Glomerular visceral epithelial cell (primary cell): Measurements from ENCODE around the gene TBCEL.
"Not testable (repeated sequence)": the region's sequence is repeated elsewhere in the genome, so short reads cannot be mapped to it uniquely, and the experiment has no call there.

Experiments used
- DNase-seq: peaks from one replicate; pipeline ENCODE4 v3.0.0-alpha.2; 2016; ENCODE audit errors: extremely low spot score

Gene TBCEL, protein sequence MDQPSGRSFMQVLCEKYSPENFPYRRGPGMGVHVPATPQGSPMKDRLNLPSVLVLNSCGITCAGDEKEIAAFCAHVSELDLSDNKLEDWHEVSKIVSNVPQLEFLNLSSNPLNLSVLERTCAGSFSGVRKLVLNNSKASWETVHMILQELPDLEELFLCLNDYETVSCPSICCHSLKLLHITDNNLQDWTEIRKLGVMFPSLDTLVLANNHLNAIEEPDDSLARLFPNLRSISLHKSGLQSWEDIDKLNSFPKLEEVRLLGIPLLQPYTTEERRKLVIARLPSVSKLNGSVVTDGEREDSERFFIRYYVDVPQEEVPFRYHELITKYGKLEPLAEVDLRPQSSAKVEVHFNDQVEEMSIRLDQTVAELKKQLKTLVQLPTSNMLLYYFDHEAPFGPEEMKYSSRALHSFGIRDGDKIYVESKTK

DNA sequence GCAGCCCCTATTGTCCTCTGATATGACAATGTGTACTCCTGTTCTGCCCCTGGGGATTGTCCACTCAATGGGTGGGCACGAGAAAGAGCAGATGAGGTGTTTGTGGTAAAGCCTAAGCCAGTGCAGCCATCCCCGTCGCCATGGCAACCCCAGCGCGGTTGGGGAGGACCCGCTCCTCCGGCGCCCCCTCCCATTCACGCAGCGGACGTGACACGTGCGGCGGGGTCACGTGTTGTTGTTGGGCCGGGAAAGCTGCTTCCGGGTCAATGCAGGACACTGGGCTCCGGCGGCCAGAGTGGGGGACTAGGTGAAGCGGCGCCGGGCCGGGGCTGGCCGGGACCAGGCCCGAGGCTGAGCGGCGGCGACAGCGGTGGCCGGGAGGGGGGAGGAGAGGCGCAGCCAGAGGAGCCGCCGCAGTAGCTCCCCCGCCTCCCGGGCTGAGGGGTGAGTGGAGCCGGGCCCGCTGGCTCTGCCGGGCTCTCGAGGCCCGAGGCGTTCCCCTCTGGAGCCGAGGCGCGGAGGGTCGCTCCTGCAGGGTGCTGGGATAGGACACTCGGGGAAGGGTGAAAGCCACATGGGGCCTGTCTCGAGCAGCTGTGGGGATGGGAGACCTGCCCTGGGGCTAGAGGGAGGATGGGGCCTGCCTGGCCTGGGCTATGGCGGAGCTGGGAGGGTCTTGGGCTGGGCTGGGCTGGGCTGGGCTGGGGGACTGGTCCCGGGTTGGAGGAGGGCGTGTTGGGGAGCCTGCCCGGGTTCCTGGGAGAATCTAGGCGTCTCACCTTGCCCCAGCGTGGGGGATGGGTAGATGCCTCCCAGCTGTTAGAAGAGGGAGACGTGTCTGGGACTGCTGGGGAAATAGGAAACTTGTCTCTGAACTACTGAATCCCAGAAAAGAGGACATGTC, at the start of gene TBCEL:
TSS of gene TBCEL (plus strand) at position 255 of the 904 bp plus-strand sequence. CDS start 21,589 bp downstream, outside the sequence.
- DNase-seq = peak; percentile 82

DNA sequence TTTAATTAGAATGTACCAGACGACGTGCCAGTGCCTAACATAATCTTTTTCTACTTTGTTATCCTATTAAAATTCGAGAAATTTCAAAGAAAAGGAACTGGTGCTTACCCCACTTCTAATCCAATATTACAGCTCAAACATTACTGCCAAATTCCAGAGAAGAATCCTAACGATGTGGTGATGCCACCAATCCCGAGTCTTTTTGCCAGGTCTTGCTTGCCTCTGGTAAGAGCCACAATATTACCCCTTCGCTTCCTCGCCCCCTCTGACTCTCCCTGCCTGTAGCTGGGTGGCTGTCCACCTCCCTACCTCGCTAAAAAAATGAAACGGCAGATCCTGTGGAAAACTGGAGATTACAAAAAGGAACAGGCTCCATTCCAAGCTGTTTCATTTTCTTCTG, 49.4 kb upstream of the TBCEL start:
- DNase-seq = no peak

- no peak for DNase-seq
Measured at GRCh38 chr11:120974965-120975364, 48.9 kb upstream of the TBCEL start.

GRCh38 chr11:120977266-120978137, 46.4 kb upstream of the TBCEL start:
- no peak for DNase-seq

DNA sequence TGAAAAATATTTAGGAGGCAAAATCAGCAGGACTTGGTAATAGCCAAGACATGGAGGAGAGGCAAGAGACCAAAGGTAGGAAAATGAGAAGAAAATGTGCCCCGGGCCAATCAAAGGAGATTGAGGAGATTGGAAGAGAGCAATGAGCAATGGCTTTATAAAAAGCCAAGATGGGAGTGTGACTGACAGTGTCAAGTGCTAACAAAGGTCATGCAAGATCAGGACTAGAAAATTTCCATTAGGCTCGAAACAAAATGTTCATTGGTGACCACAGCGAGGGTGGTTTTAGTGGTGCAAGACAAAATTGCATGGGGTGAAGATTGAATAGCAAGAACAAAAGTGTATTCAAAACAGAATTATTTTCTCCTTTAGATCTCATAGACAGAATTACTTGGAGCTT, 45.2 kb upstream of the TBCEL start:
- no peak for DNase-seq

DNA sequence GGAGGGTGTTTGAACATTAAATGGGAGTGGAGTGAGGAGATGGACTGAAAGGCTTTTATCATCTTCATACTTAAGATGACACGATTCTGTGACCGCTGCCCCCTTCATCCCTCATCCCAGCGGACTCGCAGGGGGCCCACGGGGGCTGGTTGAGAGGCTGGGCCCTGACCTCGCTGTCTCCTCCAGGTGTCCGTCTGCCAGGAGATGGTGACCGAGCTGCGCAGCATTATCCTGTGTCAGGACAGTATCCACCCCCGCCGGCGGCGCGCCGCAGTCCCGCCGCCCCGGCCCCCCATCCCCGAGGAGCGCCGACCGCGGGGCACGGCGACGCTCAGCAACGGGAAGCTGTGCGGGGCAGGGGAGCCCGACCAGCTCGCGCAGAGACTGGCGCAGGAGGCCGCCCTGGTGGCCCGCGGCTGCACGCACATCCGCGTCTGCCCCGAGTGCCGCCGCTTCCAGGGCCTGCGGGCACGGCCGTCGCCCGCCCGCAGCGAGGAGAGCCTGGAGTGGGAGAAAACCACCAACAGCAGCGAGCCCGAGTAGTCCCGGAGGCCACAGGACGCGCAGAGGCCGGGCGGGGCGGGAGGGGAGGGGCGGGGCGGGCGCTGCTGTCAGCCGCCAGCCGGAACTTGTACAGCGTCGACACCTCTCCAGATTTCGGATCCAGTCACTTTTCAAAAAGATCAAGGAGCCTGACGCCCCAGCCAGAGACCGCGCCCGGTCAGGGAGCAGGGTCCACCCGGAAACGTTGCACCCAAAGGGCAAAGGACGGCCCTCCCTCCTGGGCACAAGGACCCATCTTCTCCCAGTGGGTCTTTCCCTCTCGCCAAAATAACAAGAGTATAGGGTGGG, 38.0 kb upstream of the TBCEL start:
- DNase-seq = peak; percentile 44

DNA sequence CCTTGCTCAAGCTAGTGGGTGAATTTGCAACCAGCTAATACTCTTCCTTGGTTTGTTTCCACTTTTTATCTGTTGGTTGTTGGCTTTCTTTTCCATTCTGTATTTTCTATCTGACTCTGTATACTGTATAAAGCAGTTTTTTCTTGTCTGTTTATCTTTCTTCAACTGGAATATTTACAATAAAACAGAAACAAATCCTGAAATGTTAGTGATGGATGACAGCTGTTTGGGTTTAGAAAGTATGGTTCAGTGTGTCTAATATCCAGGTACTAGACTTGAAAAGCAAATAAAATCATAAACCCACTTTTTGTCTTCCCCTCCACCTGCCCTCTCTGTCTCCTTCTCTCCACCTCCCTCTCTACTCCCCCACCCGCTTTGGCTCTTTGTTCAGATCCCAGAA, 35.3 kb upstream of the TBCEL start:
- DNase-seq = no peak

DNA sequence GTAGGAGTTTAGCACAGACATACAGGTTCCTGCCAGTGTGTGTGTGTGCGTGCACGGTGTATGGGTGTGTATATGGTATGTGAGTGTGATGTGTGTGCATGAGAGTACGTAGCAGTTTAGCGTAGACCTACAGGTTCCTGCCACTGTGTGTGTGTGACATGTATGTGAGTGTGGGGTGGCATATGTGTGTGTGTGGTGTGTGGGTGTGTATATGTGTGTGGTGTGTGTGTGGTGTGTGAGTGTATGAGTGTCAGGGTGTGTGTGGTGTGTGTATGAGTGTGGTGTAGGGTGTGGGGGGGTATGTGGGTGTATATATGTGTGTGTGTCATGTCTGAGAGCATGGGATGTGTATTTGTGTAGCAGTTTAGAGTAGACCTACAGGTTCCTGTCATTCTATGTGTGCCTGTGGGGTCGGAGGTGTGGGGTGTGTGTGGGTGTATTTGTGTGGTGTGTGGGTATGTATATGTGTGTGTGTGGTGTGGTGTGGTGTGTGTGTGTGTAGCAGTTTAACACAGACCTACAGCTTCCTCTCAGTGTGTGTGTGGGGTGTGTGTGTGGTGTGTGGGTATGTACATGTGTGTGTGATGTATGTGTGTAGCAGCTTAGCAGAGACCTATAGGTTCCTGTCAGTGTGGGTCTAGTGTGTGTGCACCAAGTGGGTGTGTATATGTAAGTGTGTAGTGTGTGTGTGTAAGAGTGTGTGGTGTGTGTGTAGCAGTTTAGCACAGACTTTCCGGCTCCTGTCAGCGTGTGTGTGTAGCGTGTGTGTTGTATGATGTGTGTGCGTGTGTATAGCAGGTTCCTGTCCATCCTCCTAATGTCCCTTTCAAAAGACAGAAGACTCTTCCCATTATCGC, 31.8 kb upstream of the TBCEL start:
- no peak for DNase-seq

DNA sequence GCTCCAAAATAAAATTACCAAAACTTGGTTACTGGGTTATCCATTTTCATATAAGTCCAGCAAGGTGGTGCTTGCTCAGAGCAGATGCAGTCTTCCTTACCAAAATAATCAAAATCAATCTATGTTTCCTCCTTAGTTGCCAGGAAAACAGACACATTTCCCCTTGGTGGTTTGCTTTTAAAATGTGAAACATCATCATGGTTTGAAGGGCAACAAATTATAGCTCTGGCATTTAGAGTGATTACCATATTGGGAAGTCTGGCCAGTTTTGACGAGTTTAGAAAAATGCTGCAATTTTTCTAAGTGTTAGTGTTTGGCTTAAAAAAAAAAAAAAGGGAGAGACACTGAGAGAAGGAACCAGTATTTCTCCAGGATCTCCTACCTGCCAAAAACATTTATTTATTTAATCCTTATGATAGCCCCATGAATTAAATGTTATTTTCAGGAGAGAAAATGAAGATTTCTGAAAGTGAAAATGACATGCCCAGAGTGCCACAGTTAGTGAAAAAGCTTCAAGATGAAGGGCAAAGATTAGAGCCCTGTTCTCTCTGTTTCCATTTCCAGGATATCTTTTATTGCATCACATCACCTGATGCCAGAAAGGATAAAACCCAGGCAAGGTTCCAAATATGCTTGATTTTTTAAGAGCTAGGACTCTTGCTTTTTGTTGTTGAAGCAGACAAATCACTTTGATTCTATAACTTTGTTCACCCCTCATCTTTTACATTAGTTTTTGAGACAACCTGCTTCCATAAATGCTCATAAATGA, 29.6 kb upstream of the TBCEL start:
- no peak for DNase-seq

- no peak for DNase-seq
Measured at GRCh38 chr11:120995184-120995583, 28.7 kb upstream of the TBCEL start.

GRCh38 chr11:120996973-120997372, 26.9 kb upstream of the TBCEL start:
- no peak for DNase-seq

- no peak for DNase-seq
Measured at GRCh38 chr11:120998581-120998980, 25.3 kb upstream of the TBCEL start.

DNA sequence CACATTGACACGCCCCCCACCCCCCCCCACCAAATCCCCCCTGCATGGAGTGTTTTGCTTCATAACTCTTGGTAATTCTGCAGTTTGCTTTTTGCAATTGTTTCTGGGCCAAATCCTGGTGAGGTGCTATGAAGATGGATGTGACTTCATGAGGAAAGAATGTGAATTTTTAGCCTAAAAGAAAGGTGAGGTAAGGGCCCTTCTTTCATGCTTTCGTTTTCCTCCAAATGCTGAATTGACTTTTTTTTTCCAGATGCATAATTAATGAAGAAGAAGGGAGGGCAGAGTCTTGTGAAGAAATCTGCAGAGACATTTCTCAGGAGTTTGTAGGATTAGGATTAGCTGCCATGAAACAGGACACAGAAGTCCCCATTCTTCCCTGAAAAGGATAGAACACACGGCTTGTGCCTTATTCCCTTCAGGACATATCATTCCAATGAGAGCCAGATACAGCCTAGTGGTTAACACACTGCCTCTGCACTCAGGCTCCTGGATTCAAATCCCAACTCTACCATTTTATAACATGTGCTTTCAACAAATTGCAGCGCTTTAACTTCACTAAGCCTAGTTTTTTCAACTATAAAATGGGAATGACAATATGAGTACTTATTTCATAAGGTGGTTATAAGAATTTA, 19.6 kb upstream of the TBCEL start:
- no peak for DNase-seq

- DNase-seq = no peak
Measured at GRCh38 chr11:121006922-121007321, 17.0 kb upstream of the TBCEL start.

DNA sequence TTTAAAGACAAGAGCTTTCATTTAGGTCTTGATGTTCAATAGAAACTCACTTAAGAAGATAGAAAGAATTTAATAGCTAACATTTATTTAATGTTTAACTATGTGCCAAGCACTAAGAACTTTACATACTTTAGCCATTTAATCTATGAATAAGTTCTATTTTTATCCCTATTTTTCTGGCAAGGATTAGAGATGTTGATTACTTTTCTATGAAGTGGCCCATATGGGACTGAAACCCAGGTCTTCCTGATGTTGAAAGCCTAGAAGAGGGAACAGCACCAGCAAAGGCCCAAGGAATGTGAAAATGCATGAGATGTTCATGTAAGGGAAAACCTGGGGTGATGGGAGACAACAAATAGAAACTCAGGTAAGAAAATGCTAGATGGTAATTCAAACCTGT, 15.4 kb upstream of the TBCEL start:
- no peak for DNase-seq

GRCh38 chr11:121012091-121012490, 11.8 kb upstream of the TBCEL start:
- no peak for DNase-seq

- DNase-seq = no peak
Measured at GRCh38 chr11:121018746-121019145, 5.2 kb upstream of the TBCEL start.

- not testable (repeated sequence) for DNase-seq
Measured at GRCh38 chr11:121021718-121022117, 2.2 kb upstream of the TBCEL start.

GRCh38 chr11:121024989-121025388, 1.1 kb downstream of the TBCEL start:
- peak; percentile 4 for DNase-seq
